SIG-M5 (cell line): ENCODE data around the gene MYO1D.

ENCODE experiments used
- DNase-seq: peaks from one replicate; lab custom pipeline; 2025; lab: John Stamatoyannopoulos, UW

The MYO1D gene

DNA sequence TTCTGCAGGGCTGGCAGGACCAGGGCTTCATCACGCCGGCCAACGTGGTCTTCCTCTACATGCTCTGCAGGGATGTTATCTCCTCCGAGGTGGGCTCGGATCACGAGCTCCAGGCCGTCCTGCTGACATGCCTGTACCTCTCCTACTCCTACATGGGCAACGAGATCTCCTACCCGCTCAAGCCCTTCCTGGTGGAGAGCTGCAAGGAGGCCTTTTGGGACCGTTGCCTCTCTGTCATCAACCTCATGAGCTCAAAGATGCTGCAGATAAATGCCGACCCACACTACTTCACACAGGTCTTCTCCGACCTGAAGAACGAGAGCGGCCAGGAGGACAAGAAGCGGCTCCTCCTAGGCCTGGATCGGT lies 388.8 kb downstream of the MYO1D start:
- no peak for DNase-seq

DNA sequence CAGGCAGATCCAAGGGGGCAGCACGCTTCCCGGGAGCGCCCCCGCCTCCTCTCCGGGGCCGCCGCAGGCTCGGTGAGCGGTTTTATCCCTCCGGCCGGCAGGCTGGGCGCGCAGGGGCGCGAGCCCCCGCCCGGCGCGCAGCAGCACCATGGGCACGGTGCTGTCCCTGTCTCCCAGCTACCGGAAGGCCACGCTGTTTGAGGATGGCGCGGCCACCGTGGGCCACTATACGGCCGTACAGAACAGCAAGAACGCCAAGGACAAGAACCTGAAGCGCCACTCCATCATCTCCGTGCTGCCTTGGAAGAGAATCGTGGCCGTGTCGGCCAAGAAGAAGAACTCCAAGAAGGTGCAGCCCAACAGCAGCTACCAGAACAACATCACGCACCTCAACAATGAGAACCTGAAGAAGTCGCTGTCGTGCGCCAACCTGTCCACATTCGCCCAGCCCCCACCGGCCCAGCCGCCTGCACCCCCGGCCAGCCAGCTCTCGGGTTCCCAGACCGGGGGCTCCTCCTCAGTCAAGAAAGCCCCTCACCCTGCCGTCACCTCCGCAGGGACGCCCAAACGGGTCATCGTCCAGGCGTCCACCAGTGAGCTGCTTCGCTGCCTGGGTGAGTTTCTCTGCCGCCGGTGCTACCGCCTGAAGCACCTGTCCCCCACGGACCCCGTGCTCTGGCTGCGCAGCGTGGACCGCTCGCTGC lies 389.3 kb downstream of the MYO1D start:
- no peak for DNase-seq

DNA sequence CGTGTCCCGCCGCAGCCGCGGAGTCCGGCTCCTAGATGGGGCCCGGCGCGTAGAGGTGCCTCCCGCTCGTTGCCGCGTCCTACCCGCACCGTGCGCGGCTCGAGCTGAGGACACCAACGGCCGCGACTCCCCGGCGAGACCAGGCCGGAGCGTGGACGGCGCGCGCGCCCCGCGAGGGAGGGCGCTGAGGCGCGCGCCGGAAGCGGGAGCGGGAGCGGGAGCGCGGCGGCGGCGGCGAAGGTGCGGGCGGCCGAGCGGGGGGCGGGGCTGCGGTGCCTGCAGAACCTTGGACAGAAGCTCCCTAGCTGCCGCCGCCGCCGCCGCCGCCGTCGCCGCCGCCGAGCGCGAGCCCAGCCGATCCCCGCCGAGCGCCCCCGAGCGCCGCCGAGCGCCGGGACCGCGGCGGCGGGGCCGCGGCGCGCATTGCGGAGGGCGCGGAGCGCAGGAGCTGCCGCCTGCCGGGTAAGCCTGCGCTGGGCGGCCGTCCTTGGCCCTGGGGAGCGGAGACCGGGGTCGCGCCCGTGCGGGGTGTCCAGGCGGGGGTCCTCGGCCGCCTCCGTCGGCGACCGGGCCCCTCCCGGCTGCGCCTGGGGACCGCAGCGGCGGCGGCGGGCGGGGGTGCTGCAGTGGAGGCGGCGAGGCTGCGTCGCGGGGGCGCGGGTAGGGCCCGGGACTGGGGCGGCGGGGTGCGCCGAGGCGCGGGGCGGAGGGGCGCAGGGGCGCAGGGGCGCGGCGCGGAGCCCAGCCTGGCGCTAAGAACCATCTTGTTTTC lies 390.0 kb downstream of the MYO1D start, which contains the start of gene CDK5R1:
TSS of gene CDK5R1 (plus strand) at position 293 of the 772 bp plus-strand sequence. CDS start 628 bp downstream, outside the sequence.
- DNase-seq, result no peak

DNA sequence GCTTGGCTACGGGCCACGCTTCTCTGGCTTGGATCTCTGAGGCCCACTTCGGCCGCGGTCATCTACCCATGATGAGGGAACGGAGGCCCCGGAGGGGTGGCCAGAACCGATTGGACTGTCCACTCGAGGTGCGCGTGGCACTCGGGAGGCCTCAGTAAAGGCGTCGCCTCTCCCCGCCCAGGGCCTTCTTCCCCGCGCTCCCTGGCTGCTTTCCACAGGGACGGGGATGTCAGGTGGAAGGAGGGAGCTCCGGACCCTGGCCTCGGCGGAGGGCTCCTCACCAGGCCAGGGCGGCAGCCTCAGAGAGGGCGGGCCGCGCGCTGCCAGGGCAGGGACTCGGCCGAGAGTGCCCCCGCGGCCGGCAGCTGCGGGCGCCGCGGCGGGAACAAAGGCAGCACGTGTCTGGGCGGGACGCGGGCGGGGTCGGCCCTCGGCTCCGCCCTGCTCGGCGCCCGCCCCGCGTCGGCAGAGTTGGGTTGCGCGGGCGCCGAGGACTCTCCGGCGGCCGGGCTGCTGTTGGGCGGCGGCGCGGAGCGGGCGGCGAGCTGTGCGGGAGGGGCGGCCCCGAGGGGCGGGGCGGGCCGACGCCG lies 390.7 kb downstream of the MYO1D start:
- no peak for DNase-seq

DNA sequence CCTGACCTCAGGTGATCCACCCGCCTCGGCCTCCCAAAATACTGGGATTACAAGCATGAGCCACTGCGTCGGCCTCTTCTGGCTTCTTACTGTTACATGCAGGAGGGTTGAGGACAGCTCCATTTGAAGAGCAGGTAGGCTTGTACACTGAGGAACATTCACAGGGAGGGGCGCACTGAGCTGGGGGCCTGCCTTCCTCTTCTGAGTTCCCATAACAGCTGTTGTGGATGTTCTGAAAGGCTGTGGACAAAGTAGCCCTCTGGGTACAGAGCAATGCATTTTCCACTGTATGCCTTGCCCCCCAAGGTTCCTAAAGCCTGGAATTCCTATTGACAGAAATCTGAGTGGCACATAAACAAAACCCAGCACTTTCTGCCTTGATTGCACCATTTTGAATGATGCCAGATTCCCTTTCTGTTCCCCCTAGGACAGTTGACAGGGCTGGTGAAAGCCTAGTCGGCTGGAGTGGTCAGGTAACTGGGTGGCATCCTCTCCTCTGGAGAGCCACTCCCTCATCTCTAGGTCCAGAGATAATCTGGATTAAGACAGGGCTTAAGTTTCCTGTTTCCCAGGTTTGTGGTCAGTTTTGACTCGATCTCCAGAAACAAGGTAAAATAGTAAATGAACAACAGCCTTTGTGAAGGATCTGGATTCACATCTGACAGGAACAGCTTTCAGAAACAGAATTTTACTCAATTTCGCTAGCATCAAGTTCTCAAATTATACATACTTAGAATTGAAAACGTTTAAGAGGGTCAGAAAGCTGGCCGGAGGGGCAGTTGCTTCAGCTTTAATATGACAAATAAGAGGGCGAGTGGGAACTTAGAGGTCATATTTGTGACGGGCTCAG lies 391.4 kb downstream of the MYO1D start:
- DNase-seq, result no peak

DNA sequence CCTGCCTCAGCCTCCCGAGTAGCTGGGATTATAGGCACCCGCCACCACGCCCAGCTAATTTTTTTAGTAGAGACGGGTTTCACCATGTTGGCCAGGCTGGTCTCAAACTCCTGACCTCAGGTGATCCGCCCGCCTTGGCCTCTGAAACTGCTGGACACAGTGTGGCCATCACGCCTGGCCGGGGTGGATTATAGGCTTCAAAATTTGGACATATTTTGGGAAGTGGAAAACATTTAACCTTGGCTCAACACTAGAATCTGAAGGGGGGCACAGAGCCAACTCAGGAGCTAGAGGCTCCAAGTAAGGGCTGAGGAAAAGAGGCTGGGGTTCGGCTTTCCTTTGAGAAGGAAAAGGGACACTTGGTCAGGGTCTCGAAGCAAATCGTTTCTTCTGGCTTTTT lies 392.3 kb downstream of the MYO1D start:
- no peak for DNase-seq

DNA sequence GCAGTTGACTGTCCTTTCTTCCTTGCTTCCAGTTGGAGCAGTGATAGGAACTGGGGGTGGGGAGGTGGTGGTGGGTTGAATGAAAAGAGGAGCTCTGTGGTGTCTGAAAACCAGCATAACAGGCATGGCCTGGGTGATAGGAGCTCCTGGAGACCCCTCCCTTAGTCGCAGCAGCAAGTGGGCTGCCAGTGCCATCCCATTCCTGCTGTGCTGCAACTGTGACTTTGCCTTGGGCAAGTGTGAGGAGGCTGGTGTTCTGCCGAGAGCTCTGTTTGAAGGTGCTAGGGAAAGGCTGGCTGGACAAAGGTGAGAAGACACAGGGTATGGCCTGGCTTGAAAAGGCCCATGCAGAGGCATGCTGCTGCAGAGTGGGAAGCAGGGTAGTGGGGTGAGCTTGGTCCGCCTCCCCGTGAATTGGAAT lies 392.9 kb downstream of the MYO1D start:
- DNase-seq, result no peak

DNA sequence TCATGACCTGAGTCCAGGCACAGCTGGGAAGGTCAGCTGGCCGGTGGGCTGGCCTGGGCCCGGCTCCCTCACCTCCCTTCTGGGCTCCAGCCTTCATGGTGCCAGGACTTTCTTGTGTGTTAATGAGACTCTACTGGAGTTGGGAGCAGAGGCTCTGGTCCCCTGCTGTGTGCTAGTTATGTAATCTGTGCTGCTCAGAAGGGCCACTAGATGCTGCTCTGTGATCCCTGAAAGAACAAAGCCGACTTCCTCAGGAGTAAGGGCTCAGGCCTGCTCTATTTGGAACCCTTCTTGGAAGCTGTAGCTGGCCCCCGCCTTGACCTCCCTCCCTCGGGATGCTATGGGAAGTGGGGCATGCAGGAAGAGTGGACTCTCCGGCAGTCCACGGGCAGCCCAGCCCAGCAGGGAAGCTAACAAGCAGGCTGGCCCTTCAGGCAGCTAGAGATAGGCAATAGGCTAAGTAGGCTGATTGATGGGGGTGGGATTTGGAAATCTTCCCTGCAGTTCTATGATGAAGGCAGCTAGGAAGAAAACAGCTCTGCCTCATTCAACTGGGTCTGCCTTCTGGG lies 393.4 kb downstream of the MYO1D start:
- DNase-seq, result no peak

DNA sequence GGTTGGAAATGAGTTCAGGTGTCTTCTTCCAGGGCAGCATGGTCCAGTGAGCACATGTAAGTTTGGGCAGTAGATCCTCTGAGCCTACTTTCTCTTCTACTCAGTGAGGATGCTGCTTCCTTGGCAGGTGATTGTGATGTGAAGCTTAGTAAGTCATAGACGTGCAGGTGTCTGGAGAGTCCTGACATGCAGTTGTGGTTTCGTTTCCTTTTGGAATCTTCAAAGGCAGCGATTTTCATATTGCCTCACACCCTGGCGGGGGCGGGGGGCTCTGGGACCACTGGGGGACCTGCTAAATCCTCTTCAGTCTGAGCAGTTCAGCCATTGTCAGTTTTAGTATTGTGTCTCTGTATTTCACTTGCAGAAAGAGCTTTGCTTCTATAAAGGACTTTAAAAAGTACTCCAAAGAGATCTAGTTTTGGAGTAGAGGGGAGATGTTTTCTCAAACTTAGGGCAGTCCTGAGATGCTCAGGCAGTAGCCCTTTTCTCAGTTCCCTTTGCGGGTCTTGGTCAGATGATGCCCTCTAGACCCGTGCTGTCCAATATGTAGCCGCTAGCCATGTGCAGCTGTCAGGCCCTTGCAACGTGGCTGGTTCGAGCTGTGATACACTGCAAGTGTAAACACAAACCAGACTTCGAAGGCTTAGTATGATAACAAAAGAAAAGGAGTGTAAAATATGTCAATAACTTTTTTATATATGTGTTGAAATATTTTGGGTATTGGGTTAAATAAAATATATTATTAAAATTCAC lies 394.2 kb downstream of the MYO1D start:
- DNase-seq, result no peak

DNA sequence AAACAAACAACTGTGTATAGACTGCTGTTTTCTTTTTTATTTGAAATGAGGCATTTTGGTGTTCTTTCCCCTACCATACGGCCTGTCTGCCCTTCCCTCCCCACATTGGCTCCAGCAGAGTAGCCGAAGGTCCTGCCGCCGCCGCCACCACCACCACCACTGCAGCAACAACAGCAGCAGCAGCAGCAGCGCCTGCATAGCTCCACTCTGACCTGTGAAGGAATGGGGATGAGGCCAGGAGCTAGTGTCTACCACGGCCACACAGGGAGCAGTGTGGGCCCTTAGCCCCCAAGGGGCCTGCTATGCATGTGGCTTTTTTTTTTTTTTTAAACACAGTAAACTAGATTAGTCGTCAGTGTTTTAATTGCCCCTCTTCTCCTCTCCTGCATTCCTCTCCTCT lies 395.7 kb downstream of the MYO1D start:
- no peak for DNase-seq

DNA sequence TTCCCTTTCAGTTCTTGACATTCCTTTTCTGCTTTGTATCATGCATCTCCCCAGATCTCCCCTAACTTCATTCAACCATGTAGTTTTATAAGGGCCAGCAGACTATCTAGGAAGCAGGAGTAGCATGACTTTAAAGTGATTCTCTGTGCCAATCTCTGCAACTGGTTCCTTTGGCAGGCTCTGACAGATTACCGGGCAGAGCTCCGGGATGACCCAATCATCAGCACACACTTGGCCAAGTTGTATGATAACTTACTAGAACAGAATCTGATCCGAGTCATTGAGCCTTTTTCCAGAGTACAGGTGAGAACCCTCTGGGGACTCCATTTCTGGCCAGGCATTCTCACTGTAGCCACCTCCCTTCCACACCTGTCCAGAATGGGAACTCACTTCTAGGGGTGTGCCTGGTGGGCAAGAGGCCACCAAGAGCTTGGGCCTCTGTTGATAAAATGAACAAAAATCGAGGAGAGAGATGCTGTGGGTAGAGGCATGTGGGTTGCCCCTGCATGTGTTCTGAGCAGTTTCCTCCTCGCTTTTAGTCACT lies 397.8 kb downstream of the MYO1D start:
- DNase-seq, result no peak

DNA sequence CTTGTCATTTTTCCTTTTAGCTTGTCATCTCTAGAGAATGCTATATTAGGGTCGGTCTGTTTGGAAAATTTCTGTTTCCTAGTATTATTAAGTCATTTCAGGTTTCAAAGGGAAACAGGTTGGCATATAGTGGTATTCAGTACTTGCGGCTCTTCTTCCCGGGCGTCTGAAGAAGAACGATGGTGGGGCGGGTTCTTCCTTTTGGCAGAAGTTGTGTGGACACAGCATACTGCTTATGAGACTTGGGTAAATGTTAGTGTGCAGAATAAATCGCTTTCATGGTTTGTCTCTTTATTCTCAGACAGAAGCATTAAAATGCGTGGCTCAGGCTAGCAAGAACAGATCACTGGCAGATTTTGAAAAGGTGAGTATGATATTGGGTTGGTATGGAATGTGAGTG lies 399.7 kb downstream of the MYO1D start:
- no peak for DNase-seq

DNA sequence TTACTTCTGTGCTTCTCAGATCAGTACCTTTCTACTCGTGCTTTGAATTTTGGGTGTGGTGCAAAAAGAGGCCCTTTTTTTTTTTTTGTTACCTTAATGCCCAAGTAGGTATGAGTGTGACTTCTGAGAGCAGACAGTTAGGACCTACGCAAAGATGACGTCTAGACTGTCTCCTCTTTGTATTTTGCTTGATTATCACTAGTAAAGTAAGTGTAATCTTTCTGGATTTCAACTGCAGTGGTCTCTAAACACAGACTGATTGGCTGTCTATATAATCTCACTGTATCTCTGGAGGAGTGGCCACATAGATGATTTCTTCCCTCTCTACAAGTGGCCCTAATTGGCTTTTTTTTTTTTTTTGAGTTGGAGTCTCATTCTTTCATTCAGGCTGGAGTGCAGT lies 401.7 kb downstream of the MYO1D start:
- no peak for DNase-seq

DNA sequence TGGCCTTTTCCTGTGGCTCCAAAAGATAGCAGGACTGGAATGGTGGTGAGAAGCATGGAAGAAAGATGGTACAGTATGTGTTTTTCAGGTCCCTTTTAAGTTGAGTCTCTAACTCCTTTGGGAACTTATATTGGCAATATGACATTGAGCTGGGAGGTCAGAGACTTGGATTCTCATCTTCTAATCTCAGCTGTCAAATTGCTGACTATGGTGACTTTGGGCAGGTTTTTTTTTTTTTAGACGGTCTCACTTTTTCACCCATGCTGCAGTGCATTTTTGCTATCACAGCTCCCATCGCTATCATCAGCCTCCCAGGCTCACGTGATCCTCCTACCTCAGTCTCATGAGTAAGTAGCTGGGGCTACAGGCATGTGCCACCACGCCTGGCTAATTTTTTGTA lies 405.3 kb downstream of the MYO1D start:
- DNase-seq, result no peak

DNA sequence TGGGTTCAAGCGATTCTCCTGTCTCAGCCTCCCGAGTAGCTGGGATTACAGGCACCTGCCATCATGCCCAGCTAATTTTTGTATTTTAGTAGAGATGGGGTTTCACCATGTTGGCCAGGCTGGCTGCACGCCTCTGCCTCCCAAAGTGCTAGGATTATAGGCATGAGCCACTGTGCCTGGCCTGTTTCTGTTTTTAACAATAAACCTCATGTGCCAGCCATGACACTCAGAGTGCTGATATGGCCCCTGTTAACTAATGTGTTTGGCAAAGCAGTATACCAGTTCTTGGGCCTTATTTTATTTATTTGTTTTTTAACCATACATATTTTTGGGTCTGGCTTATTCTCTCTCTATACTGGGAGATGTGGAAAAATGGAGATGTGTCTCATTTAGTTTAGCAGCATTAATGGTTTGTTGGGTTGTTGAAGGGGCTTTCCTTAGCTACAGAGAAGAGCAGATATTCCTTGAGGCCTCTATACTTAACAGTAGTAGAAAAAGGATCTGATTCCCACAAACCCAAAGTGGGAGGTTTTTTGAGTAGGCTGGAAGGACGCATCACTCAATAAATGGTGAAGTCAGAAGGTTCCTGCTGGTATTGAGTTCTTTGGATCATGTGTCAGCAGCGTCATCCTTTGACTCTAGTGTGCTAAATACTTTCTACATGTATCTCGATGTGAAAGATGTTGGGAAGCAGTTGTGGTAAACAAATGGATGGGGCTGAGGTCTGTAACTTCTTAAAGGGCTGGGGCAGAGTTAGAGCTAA lies 406.3 kb downstream of the MYO1D start:
- DNase-seq, result no peak

DNA sequence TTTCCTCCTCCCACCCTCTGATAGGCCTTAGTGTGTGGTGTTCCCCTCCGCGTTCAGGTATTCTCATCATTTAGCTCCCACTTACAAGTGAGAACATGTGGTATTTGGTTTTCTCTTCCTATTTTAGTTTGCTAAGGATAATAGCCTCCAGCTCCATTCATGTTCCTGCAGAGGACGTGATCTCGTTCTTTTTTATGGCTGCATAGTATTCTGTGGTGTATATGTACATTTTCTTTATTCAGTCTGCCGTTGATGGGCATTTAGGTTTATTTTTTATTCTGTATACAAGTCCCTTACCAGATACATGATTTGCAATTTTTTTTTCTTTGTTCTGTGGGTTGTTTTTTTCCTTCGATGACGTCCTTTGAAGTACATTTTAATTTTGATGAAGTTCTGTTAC lies 409.0 kb downstream of the MYO1D start:
- no peak for DNase-seq

DNA sequence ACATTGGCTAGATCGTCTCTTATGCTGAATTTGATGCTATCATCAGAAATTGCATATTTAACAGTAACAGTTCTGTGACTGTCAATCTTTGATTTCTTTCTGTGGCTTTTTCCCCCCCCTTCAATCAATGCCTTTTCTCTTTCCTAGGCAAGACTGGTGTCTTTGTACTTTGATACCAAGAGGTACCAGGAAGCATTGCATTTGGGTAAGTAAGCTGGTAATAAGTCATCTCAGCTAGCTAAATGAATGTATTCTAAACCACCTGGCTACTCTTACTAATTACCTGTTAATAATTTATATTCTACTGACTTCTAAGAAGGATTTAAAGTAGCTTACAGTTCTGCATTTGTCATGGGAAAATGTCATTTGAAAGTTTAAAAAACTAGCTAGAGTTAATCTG lies 412.6 kb downstream of the MYO1D start:
- no peak for DNase-seq

DNA sequence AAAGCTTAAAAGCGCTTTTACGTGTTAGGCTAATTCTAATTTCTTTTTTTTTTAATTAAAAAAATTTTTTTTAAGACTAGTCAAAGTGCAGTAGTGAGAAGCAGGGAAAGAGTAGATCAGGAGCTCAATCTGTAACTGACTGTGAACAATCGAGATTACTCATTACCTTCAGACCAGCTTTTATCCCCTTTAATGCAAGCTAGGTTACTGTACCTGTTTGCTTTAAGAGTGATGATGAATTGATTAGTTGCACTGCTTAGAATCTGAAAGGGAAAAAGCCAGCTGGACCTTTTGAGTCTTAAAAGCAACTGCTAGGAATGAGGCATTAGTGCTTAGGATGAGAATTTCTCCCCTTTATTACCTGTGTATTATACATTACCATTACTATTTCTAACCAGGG lies 413.6 kb downstream of the MYO1D start:
- no peak for DNase-seq

DNA sequence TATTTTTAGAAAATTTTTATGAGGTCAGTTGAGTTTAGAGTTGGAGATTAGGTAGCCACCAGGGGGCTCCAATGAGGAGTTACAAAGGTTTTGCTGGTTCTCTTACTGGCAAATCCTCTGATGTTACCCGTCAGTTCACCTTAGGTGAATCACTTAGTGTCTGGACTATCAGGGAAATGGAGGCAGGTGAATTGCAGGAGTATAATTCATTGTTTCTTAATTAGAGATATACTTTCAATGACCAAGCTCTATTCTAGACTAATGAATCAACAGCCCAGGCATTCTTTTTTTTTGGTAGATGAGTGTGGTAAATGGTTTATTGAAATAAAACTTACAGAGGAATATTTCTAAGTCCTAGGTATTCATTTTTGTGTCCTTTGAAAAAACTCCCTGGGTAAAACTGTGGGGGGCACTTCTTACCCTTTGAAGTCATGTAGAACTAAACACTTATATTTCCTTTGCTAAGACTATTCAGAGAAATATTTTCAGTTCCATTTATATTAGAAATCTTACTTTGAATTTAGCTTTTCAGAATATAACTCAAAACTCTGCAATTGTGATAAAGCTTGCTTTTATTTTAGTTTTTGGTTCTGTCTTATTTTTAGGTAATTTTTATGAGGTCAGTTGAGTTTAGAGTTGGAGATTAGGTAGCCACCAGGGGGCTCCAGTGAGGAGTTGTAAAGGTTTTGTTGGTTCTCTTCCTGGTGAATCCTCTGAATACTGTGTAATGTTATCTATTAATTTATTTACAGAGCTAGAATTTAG lies 414.9 kb downstream of the MYO1D start:
- DNase-seq, result no peak

DNA sequence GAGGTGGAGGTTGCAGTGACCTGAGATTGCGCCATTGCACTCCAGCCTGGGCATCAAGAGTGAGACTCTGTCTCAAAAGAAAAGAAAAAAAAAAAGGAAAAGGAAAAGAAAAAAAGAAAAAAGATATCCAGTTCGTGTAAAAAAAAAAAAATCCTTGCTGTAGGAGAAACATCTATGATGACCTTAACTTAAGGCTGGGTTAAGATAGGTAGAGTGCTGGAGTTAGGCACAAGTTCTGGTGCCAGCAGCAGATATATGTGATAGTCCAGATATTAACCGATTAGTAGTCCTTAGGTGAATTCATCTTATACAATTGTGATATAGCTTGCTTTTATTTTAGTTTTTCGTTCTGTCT lies 415.4 kb downstream of the MYO1D start:
- no peak for DNase-seq
